Fibroblast of skin of back (primary cell): ENCODE measurements around the gene ANKFN1.
"Not testable (repeated sequence)": the region's sequence is repeated elsewhere in the genome, so short reads cannot be mapped to it uniquely, and the experiment has no call there.

Experiments used
- DNase-seq: peaks from one replicate; pipeline ENCODE4 v3.0.0-alpha.2; 2013

The ANKFN1 gene

GRCh38 chr17:56185491-56186221, 32.4 kb downstream of the ANKFN1 start:
- no peak for DNase-seq

GRCh38 chr17:56186222-56186786, 33.0 kb downstream of the ANKFN1 start:
- DNase-seq = peak; percentile 89

- DNase-seq = peak; percentile 14
Measured at GRCh38 chr17:56203430-56203829, 50.2 kb downstream of the ANKFN1 start.

- DNase-seq = no peak
Measured at GRCh38 chr17:56206351-56206750, 53.1 kb downstream of the ANKFN1 start.

DNA sequence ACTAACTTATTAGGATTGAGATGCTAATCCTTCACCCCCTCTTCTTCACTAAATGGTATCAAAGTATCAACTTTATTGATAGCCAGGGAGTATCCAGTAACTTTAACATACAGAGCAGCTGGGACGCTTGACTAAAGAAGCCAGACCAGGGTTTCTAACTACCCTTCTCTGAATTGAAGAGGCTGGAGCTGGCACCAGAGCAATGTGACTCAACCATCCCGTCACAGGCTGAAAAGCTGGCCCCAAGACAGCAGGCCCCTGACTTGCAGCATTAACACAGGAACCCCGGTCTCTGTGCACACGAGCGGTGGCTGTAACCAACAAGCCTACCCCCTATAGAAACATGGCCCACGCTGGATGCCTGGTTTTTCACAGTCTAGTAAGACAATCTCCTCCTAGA, 59.8 kb downstream of the ANKFN1 start:
- no peak for DNase-seq

DNA sequence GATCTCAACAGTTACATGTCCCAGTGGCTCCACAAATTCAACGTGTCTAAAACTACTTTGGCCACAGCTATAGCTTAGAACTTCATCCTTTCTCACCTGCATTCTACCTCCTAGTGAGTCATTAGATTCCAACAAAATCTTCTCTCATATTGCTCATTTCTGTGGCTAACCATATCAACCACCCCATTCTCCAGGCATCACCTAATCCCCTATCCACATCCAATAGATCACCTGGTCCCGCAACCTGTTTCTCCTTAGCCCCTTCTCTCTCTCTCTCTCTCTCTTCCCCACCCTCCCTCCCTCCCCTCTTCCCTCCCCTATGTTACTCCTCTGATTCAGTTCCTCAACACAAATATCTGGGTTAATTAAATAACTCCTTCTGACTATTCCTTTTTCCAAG, 64.6 kb downstream of the ANKFN1 start:
- DNase-seq = no peak

GRCh38 chr17:56222255-56222654, 69.0 kb downstream of the ANKFN1 start:
- DNase-seq = no peak

- peak; percentile 5 for DNase-seq
Measured at GRCh38 chr17:56230660-56231059, 77.4 kb downstream of the ANKFN1 start.

DNA sequence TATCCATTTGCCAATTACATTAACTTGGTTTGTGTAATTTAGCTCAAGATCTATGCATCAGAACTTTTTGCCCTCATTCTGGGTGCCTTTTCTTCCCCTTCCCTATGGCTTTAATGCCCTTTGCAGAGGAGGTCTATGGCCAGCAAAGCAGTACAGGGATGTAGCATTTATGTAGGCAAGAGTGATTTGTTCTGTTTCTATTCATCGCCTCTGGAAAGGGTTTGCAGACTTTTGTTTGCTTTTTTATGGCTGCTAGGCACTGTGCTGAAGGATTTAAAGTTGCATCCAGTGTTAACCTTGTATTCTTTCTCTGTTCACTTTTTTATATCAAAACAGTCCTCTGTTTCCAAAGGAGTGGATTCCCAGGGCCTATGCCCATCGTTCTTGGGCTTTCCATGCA, 78.0 kb downstream of the ANKFN1 start:
- no peak for DNase-seq

- no peak for DNase-seq
Measured at GRCh38 chr17:56231693-56232092, 78.4 kb downstream of the ANKFN1 start.

GRCh38 chr17:56244268-56244890, 91.1 kb downstream of the ANKFN1 start:
- no peak for DNase-seq

DNA sequence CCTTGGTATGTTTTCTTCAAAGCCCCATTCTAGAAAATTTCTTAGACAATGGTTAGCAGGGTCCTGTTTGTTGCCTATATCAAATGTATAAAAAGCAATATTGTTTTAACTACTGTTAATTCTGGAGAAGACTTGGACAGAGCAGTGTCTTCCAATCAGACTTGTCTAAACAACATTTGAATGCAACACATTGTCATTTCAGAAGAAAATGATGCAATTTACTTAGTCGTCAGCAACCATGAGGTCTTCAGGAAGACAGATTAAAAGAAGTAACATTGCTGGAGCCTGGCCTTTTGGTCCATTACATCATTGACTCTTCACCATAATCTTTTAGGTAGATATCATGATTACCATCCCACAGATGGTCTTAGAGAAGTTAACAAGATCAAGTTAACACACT, 94.5 kb downstream of the ANKFN1 start:
- DNase-seq = no peak

GRCh38 chr17:56257075-56257474, 103.8 kb downstream of the ANKFN1 start:
- no peak for DNase-seq

DNA sequence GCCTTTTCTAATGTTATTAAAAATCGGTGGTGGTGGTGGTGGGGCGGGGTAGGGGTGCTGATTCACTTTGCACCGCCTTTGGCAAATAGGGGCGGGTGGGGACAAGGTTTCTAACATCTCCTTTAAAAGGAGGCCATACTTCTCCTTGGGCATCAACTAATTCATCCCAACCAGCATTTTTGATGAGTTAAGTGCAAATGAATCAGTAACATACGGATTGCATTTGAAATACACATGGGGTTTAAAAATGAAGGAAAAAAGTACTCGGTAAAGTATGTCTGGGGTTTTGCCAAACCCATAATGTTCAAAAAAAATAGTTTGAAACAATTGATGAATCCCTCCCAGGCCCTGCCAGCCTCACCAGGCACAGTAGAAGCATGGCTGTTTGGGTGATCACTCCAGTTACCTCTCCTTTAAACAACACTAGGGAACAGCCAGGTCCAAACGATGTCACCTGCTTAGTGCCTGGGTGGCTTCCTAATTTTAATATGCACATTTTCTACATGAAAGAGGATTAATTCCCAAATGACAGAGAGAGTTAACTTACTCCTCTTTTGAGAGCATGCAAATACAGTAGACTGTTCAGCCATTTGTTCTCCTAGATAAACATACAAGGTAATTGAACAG, 107.2 kb downstream of the ANKFN1 start:
- DNase-seq = peak; percentile 16

- no peak for DNase-seq
Measured at GRCh38 chr17:56262803-56263202, 109.5 kb downstream of the ANKFN1 start.

DNA sequence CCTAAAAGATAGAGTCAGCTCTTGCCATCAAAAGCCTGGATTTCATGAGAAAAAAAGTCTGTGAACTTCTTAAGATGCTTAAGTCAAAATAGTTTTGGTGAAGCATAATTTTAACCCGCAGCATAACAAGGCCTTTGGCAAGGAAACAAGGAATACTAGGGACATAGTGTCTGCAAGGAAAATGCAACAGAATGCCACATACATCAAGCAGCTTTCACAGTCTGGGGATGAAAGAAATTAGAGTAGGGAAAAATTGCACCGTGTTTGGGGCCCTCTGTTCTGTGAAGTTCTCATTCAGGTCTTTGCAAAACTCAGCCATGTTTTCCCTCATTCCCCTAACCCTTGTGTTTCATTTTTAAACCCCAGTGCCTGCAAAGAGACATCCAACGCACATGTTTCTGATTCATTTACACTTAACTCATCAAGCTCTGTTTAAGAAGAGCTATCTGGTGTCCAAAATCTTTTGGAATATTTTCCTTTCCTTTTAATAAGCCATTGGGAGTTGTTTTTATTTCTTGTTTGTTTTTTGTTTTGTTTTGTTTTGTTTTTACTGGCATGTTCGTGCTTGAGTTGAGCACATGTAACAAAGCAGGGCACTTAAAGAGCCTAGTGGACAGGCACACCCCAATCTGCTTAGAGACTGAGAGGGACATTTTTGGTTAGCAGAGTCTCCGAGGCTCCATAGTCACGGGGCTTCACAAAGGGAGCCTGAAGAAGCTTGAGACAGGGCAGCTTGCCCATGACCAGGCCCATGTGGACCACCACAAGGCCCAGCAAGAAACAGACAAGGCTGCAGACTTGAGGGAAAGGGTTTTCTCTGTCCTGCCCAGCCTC, 116.5 kb downstream of the ANKFN1 start:
- DNase-seq = peak; percentile 3

- DNase-seq = no peak
Measured at GRCh38 chr17:56274491-56274890, 121.2 kb downstream of the ANKFN1 start.

- DNase-seq = no peak
Measured at GRCh38 chr17:56284482-56284881, 131.2 kb downstream of the ANKFN1 start.

DNA sequence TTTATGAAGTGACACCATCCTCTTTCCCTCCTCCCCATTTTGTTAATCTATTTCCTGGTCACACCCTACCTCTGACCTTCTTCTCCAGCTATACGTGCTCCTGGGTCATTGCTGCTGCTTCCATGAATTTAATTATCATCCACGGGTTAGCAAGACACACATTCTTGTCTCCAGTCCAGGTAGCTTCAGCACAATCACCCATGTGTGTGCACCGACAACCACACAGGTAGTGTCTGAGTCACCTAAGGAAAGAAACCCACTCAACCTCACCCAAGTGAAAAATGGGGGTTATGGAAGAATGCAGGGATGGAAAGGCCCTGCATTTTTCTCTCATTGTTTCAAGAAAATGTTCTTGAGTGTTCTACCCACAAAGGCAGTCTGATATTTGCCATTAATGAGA, 135.5 kb downstream of the ANKFN1 start:
- not testable (repeated sequence) for DNase-seq

DNA sequence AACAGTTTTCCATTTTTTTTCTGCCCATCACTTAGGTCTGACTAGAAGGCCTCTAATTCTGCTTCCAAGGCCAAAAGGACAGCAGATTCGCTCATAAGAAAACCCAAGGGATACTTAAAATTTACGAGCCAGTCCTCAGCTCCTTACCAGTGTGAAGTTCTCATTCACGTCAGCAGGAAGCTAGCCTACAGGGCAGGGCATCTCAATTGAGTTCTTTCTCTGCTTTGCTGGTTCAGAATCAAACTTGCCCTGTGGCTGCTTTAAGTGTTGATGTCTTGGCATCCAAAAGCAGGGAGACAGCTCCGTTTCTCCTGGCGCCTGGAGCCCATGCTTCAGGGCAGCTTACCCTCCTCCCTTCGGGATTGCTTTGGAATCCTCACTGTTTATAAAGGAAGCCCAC, 136.0 kb downstream of the ANKFN1 start:
- no peak for DNase-seq

DNA sequence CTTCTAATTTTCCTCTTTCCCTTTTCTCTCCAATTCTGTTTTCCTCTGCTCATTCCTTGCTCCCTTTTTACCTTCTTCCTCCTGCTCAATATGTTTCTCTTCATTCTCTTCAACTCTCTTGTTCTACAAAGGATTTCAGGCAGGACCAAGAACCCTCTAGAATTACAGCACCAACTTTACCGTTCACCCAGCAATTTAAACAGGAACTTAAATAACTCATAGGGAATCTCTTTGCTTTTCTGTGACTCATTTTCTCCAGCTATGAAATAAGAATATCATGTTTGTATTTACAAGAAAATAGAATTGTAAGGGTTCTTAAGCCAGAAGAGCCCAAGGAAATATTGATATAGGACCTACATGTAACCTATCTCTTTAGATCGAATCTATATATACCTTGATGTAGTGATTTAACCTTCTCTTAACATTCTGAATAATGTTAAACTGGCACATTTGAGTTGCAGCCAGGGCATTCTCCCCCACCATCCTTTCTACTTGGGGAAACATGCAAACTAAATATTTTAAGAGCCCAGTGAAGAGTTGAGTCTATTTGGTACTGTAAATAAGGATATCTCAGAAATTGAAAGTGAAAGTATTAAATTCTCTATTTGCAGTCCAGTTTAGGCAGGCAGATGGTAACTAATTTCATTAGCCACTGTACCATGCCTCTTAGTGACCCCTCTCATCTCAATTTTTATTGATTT, 137.0 kb downstream of the ANKFN1 start:
- DNase-seq = no peak

DNA sequence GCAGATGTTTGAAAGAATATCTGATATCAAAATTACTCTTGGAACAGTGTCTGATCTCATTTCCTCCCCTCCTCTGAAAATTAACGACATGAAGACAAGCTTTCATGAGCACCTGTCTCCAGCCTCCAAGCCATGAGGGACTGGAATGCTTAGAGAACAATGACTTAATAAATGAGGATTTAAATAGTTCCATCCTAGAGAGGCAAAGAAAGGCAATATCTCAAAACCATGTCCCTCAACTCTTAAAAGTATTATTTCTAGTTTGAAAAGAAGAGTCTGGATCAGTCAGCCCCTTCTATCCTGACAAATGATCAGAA, 137.5 kb downstream of the ANKFN1 start:
- no peak for DNase-seq
